Stimulated activated CD8-positive, alpha-beta memory T cell treated with anti-CD3 and anti-CD28 coated beads, Interleukin-4, amount 100 ng/mL, for 48 hours (primary cell): Measurements from ENCODE around the gene GPR89B.
A peak's percentile ranks its signal among the peaks of the same experiment; 100 is the strongest.
"Not testable (repeated sequence)": the region's sequence is repeated elsewhere in the genome, so short reads cannot be mapped to it uniquely, and the experiment has no call there.

Source experiments
- DNase-seq: peaks from one replicate; pipeline ENCODE4 v3.0.0-alpha.2; 2020

Gene GPR89B

GRCh38 chr1:148037850-148038461, 109.7 kb downstream of the GPR89B start:
- DNase-seq = not testable (repeated sequence)

GRCh38 chr1:148038462-148039333, 110.5 kb downstream of the GPR89B start:
- DNase-seq = peak; percentile 70
